ENCODE measurements around the gene FAM83D.

Gene FAM83D

GRCh38 chr20:38885357-38885756, 40.9 kb upstream of the FAM83D start:
- TF ChIP-seq TAF1 (IDR thresholded peaks at IDR 0.05; ENCODE audit: low read depth): no peak
- TF ChIP-seq TCF12 (IDR thresholded peaks at IDR 0.05; ENCODE audit: low read depth): no peak
- no peak for TF ChIP-seq TEAD4 (IDR thresholded peaks at IDR 0.05)
- TF ChIP-seq CEBPB (IDR thresholded peaks at IDR 0.05): no peak
- TF ChIP-seq, protein P1, sequence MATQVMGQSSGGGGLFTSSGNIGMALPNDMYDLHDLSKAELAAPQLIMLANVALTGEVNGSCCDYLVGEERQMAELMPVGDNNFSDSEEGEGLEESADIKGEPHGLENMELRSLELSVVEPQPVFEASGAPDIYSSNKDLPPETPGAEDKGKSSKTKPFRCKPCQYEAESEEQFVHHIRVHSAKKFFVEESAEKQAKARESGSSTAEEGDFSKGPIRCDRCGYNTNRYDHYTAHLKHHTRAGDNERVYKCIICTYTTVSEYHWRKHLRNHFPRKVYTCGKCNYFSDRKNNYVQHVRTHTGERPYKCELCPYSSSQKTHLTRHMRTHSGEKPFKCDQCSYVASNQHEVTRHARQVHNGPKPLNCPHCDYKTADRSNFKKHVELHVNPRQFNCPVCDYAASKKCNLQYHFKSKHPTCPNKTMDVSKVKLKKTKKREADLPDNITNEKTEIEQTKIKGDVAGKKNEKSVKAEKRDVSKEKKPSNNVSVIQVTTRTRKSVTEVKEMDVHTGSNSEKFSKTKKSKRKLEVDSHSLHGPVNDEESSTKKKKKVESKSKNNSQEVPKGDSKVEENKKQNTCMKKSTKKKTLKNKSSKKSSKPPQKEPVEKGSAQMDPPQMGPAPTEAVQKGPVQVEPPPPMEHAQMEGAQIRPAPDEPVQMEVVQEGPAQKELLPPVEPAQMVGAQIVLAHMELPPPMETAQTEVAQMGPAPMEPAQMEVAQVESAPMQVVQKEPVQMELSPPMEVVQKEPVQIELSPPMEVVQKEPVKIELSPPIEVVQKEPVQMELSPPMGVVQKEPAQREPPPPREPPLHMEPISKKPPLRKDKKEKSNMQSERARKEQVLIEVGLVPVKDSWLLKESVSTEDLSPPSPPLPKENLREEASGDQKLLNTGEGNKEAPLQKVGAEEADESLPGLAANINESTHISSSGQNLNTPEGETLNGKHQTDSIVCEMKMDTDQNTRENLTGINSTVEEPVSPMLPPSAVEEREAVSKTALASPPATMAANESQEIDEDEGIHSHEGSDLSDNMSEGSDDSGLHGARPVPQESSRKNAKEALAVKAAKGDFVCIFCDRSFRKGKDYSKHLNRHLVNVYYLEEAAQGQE (IDR thresholded peaks at IDR 0.05; ENCODE audit: low read depth): no peak
- no peak for TF ChIP-seq RAD21 (IDR thresholded peaks at IDR 0.05; ENCODE audit: low read depth)

GRCh38 chr20:38888059-38888831, 38.0 kb upstream of the FAM83D start:
- no peak for TF ChIP-seq EP300 (IDR thresholded peaks at IDR 0.05; ENCODE audit: borderline replicate concordance)
- TF ChIP-seq YY1 (IDR thresholded peaks at IDR 0.05; ENCODE audit: low read depth): no peak
- TF ChIP-seq ZBTB7A (IDR thresholded peaks at IDR 0.05; ENCODE audit: low read depth): no peak

GRCh38 chr20:38889050-38889449, 37.2 kb upstream of the FAM83D start:
- TF ChIP-seq TCF12 (IDR thresholded peaks at IDR 0.05; ENCODE audit: low read depth) (no peak), YY1 (IDR thresholded peaks at IDR 0.05; ENCODE audit: low read depth) (no peak), RAD21 (IDR thresholded peaks at IDR 0.05; ENCODE audit: low read depth) (no peak), TAF1 (IDR thresholded peaks at IDR 0.05; ENCODE audit: low read depth) (no peak), FOXM1 (IDR thresholded peaks at IDR 0.05; ENCODE audit: borderline replicate concordance, low read depth) (no peak), EGR1 (IDR thresholded peaks at IDR 0.05) (no peak), NFIC (IDR thresholded peaks at IDR 0.05) (no peak), CEBPB (IDR thresholded peaks at IDR 0.05) (no peak), TEAD4 (IDR thresholded peaks at IDR 0.05) (no peak), CREB1 (IDR thresholded peaks at IDR 0.05; ENCODE audit: low read depth) (no peak), EP300 (IDR thresholded peaks at IDR 0.05; ENCODE audit: borderline replicate concordance) (no peak), ZBTB7A (IDR thresholded peaks at IDR 0.05; ENCODE audit: low read depth) (no peak)
- TF ChIP-seq, protein P2, sequence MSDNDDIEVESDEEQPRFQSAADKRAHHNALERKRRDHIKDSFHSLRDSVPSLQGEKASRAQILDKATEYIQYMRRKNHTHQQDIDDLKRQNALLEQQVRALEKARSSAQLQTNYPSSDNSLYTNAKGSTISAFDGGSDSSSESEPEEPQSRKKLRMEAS (IDR thresholded peaks at IDR 0.05): no peak
- TF ChIP-seq, protein P1 (IDR thresholded peaks at IDR 0.05; ENCODE audit: low read depth): no peak
- TF ChIP-seq, protein P3, sequence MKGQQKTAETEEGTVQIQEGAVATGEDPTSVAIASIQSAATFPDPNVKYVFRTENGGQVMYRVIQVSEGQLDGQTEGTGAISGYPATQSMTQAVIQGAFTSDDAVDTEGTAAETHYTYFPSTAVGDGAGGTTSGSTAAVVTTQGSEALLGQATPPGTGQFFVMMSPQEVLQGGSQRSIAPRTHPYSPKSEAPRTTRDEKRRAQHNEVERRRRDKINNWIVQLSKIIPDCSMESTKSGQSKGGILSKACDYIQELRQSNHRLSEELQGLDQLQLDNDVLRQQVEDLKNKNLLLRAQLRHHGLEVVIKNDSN (IDR thresholded peaks at IDR 0.05): no peak

DNA sequence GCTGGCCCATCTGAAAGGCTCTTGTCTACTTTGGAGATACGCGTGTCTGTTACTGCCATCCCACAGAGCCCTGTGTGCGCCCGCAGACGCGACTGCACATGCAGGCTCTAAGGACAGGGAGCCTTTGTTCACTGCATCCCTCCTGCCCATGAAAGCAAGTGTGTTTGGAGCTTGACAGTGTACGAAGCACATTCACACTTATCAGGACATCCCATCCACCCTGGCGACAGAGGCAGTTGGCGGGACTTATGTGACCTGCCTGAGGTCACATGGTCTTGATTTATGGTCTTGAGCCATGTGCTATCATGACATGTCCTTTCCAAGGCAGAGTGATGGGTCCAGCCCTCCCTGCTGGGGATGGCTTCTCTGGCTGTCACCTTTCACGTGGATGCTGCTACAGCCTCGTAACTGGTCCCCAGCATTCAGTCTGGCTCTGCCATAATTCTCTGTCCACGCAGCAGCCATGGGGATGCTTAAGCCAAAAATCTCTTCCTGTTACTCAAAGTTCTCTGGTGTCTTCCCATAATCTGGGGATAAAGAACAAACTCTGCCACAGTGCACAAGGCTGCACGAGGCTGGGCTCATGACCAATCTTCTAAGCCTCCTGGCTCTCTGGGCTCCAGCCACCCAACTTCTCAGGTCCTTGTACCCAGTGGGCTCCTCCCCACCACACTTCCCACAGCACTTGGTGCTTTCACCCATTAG, 36.3 kb upstream of the FAM83D start:
- TF ChIP-seq, protein P2 (IDR thresholded peaks at IDR 0.05): no peak
- TF ChIP-seq FOXM1 (IDR thresholded peaks at IDR 0.05; ENCODE audit: borderline replicate concordance, low read depth): no peak
- TF ChIP-seq CREB1 (IDR thresholded peaks at IDR 0.05; ENCODE audit: low read depth): no peak
- no peak for TF ChIP-seq TCF12 (IDR thresholded peaks at IDR 0.05; ENCODE audit: low read depth)
- TF ChIP-seq ZBTB7A (IDR thresholded peaks at IDR 0.05; ENCODE audit: low read depth): no peak
- TF ChIP-seq, protein P1 (IDR thresholded peaks at IDR 0.05; ENCODE audit: low read depth): no peak

DNA sequence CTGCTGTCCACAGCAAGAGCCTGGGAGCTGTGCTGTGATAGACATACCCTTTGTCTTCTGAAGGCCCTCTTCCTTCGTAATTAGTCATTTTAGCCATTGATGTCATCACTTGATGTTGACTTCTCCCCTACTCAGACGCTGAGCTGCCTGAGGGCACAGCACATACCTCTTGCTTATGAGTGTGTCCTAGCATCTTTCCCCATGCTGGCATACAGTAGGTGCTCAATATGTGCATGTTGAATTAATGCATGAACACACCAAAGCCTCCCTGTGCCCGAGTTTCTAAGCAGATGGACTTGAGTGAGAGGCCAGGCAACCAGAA, 35.8 kb upstream of the FAM83D start:
- no peak for TF ChIP-seq RAD21 (IDR thresholded peaks at IDR 0.05; ENCODE audit: low read depth)
- no peak for TF ChIP-seq NFIC (IDR thresholded peaks at IDR 0.05)
- TF ChIP-seq FOXM1 (IDR thresholded peaks at IDR 0.05; ENCODE audit: borderline replicate concordance, low read depth): no peak
- TF ChIP-seq TAF1 (IDR thresholded peaks at IDR 0.05; ENCODE audit: low read depth): no peak
- TF ChIP-seq TEAD4 (IDR thresholded peaks at IDR 0.05): no peak
- TF ChIP-seq EP300 (IDR thresholded peaks at IDR 0.05; ENCODE audit: borderline replicate concordance): no peak
- TF ChIP-seq, protein P2 (IDR thresholded peaks at IDR 0.05): no peak
- TF ChIP-seq ZBTB7A (IDR thresholded peaks at IDR 0.05; ENCODE audit: low read depth): no peak
- TF ChIP-seq, protein P1 (IDR thresholded peaks at IDR 0.05; ENCODE audit: low read depth): no peak
- TF ChIP-seq EGR1 (IDR thresholded peaks at IDR 0.05): no peak
- TF ChIP-seq TCF12 (IDR thresholded peaks at IDR 0.05; ENCODE audit: low read depth): no peak

Data from Ishikawa (cell line).